Measurements from ENCODE around the gene HMCN2.

GRCh38 chr9:130379649-130379970 is 114.0 kb downstream of the HMCN2 start:
- no peak for TF ChIP-seq CTCF (IDR thresholded peaks at IDR 0.05)
- no peak for TF ChIP-seq POLR2AphosphoS5 (IDR thresholded peaks at IDR 0.05)
- no peak for TF ChIP-seq POLR2A (IDR thresholded peaks at IDR 0.05)
- no peak for TF ChIP-seq EP300 (IDR thresholded peaks at IDR 0.05)

Measured in stomach (tissue), 4 donors.